IMR-90 (cell line): Measurements from ENCODE around the gene HMBS. TPM values are rescaled to one million over a fixed set of nuclear protein-coding genes. Genes with fewer than 3 reads are reported as not detected.

Experiments
- MAFK ChIP-seq: IDR thresholded peaks from 2 replicates; pipeline ENCODE4 v1.6.1; 2012; ENCODE audit warnings: low read depth, low read length, improper control_type of control experiment
- polyA plus RNA-seq, 3 experiments: library from polyadenylated mRNA; depleted of rRNA; stranded (reverse); fragments of >200 nt; gene quantifications; 2 replicates each; pipeline ENCODE4 v1.2.3, GENCODE V29; 2012; ENCODE audit warnings: low replicate concordance in 1 of 3
- total RNA-seq: library from RNA; depleted of rRNA; stranded (reverse); fragments of >200 nt; gene quantifications from 2 replicates; pipeline ENCODE4 v1.2.3, GENCODE V29; 2012
- TF ChIP-seq, protein P1 (sequence below): fragments of 150-350 bp; IDR thresholded peaks from 2 replicates; pipeline ENCODE4 v1.6.1; 2017; ENCODE audit warnings: mild to moderate bottlenecking, antibody characterized with exemption, low read length, low read depth

Gene HMBS
- total and polyA plus RNA-seq, 2 of the 4 experiments (the other 2 are of a cell fraction) = 17.9 to 59.5 TPM

DNA sequence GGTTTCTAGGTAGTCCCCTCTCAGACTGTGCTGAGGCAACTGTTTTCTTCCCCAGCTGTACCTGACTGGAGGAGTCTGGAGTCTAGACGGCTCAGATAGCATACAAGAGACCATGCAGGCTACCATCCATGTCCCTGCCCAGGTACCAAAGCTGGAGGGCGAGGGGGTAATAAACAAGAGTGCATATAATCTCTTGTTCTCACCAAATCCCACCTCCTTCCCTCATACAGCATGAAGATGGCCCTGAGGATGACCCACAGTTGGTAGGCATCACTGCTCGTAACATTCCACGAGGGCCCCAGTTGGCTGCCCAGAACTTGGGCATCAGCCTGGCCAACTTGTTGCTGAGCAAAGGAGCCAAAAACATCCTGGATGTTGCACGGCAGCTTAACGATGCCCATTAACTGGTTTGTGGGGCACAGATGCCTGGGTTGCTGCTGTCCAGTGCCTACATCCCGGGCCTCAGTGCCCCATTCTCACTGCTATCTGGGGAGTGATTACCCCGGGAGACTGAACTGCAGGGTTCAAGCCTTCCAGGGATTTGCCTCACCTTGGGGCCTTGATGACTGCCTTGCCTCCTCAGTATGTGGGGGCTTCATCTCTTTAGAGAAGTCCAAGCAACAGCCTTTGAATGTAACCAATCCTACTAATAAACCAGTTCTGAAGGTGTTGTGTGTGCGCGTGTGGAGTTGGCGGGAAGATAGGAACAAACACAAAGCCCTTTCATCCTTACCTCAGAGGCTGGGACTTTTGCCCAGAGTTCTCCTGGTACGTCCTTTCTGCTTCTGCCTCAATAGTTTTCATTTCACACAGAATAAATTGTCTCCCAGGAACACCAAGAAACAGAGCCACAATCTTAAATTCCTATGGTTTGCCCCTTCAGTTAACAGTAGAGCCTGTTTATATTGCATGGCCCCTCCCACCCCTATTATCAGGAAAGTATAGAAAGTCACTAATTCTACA is 8.5 kb downstream of the HMBS start (continued):
- TF ChIP-seq, protein P1, sequence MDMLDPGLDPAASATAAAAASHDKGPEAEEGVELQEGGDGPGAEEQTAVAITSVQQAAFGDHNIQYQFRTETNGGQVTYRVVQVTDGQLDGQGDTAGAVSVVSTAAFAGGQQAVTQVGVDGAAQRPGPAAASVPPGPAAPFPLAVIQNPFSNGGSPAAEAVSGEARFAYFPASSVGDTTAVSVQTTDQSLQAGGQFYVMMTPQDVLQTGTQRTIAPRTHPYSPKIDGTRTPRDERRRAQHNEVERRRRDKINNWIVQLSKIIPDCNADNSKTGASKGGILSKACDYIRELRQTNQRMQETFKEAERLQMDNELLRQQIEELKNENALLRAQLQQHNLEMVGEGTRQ = no peak
- no peak for TF ChIP-seq MAFK
